Measurements from ENCODE around the gene HMGCLL1.

Gene HMGCLL1

DNA sequence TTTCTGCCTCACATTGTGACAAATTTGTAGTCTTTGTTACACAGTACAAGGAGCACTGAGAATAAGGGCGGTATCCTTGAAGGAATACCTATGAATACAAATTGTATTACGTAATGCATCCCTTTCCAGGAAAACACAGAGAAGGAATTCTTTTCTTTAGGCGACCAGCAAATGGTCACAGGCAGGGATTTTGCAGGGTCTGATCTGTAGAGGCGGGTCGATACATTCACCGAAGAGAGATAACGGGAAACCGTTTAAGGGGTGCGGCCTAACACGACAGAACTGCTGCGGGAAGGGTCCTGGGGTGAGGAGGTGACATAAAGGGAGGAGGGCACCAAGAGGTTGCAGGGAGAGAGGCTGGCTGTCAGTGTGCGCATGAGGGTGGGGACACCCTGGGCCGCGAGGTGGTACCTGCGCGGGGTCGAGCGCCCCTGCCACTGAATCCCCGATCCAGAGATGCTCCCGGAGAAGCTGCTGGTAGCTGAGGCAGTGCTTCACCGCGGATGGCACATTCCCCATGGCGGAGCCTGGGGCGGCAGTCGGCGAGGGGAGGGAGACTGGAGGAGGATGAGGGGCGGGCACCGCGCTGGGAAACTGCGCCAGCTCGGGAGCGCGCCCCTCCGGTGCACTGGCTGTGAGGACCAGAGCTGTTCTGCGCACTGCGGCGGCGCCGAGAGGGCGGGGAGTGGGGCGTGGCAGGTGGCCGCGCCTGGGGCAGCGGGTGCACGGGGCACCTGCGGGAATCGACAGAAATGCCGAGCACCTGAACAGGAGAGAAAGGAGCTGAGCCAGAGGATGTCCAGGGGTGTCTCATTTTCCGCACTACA lies at the start of gene HMGCLL1:
Gene HMGCLL1 (minus strand): TSS at position 656 of the 827 bp plus-strand sequence. CDS start 137 bp downstream, at position 519.
- Histone ChIP-seq H2AFZ (ENCODE audit: low read length, unreplicated experiment) (peak within 1 kb of the TSS; percentile 28), H3K27me3 (ENCODE audit: insufficient read depth, low read length) (no peaks in the 10 kb centered on the region), H3K36me3 (ENCODE audit: insufficient read depth, low read length) (no peaks in the 10 kb centered on the region), H3K79me2 (ENCODE audit: control insufficient read depth, insufficient read depth, low read length, unreplicated experiment) (no peaks in the 10 kb centered on the region), H3K4me1 (ENCODE audit: control insufficient read depth, insufficient read depth, low read length, unreplicated experiment) (no peaks in the 10 kb centered on the region), H3K4me3 (ENCODE audit: low read depth, low read length) (peak within 1 kb of the TSS; percentile 75), H3K27ac (ENCODE audit: low read depth, low read length) (no peak within 1 kb of the TSS)

DNA sequence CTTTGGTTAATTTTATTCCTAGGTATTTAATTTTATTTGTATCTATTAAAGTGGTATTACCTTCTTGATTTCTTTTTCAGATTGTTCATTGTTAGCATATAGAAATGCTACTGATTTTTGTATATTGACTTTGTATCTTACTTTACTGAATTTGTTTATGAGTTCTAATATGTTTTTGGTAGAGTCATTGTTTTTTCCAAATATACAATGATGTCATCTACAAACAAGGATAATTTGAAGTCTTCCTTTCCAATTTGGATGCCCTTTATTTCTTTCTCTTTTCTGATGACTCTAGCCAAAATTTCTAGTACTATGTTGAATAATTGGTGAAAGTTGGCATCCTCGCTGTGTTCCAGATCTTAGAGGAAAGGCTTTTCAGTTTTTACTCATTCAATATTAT lies 43.0 kb upstream of the HMGCLL1 start:
- Histone ChIP-seq H3K27me3 (ENCODE audit: insufficient read depth, low read length) (no peaks in the 10 kb centered on the region), H2AFZ (ENCODE audit: low read length, unreplicated experiment) (no peak overlapping the region), H3K4me3 (ENCODE audit: low read depth, low read length) (no peak overlapping the region), H3K79me2 (ENCODE audit: control insufficient read depth, insufficient read depth, low read length, unreplicated experiment) (no peaks in the 10 kb centered on the region), H3K36me3 (ENCODE audit: insufficient read depth, low read length) (no peaks in the 10 kb centered on the region), H3K4me1 (ENCODE audit: control insufficient read depth, insufficient read depth, low read length, unreplicated experiment) (no peaks in the 10 kb centered on the region), H3K27ac (ENCODE audit: low read depth, low read length) (no peak overlapping the region)

DNA sequence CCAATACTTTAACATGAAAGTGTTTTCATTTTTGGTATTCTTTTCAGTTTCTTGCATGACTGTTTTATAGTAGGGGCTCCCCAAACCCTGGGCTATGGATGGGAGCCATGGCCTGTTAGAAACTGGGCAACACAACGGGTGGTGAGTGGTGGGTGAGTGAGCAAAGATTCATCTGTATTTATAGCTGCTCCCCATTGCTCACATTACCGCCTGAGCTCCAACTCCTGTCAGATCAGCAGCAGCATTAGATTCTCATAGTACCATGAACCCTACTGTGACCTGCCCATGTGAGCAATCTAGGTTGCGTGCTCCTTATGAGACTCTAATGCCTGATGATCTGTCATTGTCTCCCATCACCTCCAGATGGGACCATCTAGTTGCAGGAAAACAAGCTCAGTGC lies 42.3 kb upstream of the HMGCLL1 start:
- Histone ChIP-seq H3K27me3 (ENCODE audit: insufficient read depth, low read length) (no peaks in the 10 kb centered on the region), H3K4me1 (ENCODE audit: control insufficient read depth, insufficient read depth, low read length, unreplicated experiment) (no peaks in the 10 kb centered on the region), H3K4me3 (ENCODE audit: low read depth, low read length) (no peak overlapping the region), H3K79me2 (ENCODE audit: control insufficient read depth, insufficient read depth, low read length, unreplicated experiment) (no peaks in the 10 kb centered on the region), H2AFZ (ENCODE audit: low read length, unreplicated experiment) (no peak overlapping the region), H3K27ac (ENCODE audit: low read depth, low read length) (no peak overlapping the region), H3K36me3 (ENCODE audit: insufficient read depth, low read length) (no peaks in the 10 kb centered on the region)

DNA sequence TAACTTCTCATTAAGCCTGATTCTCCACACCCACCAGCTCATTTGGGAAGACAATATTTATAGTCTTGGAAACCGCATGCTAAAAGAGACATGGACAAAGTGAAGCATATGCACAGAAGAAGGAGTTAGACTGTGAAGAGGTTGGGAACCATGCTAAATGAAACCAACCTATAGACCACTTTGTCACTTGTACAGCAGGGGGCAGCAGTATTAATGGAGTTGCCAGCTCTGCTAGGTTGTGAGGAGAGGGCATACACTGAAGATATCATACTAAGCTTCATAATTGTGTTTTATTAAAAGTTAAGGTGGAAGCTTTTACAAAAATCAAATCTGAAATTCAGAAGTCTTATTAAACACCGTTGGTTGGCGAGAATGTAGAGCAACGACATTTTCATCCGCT lies 38.3 kb upstream of the HMGCLL1 start:
- Histone ChIP-seq H3K27ac (ENCODE audit: low read depth, low read length) (no peak overlapping the region), H3K79me2 (ENCODE audit: control insufficient read depth, insufficient read depth, low read length, unreplicated experiment) (no peaks in the 10 kb centered on the region), H3K4me1 (ENCODE audit: control insufficient read depth, insufficient read depth, low read length, unreplicated experiment) (no peaks in the 10 kb centered on the region), H3K36me3 (ENCODE audit: insufficient read depth, low read length) (no peaks in the 10 kb centered on the region), H3K4me3 (ENCODE audit: low read depth, low read length) (no peak overlapping the region), H3K27me3 (ENCODE audit: insufficient read depth, low read length) (no peaks in the 10 kb centered on the region), H2AFZ (ENCODE audit: low read length, unreplicated experiment) (no peak overlapping the region)

DNA sequence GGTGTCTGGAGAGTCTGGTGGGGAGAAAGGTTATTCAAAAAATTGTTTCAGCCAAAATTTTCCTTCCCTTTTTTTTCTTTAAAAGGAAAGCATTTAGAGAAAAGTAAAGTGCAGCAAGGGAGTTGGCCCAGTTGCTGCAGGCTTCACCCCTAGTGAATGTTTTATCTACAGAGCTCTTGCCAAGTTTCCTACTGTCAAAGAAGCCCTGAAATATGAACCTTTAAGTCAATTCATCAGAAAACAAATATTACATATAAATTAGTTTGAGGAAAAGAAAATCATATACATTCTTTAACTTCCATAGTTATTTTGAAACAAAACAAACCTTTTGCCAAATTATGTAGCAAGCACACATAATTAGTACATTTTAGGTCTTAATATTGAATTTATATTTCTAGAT lies 25.0 kb upstream of the HMGCLL1 start:
- H3K79me2 ChIP-seq (ENCODE audit: control insufficient read depth, insufficient read depth, low read length, unreplicated experiment) = no peaks in the 10 kb centered on the region
- no peak overlapping the region for H2AFZ ChIP-seq (ENCODE audit: low read length, unreplicated experiment)
- no peaks in the 10 kb centered on the region for H3K4me1 ChIP-seq (ENCODE audit: control insufficient read depth, insufficient read depth, low read length, unreplicated experiment)

DNA sequence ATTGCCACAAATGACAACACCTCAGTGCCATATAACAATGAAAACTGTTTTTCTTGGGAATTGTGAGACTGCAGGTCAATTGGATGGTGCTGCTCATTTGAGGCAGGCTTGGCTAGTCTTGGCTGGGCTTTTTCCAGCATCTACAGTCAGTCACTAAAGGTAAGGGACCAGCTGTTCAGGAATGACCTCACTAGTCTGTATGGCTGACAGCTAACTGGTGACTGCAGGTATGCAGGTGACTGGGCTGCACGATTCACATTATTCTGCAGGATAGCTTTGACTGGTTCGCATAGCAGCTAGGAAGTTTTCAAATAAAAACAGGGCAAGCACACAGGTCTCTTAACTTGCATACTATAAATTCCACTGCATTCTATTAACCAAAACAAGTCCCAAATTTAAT lies 22.1 kb upstream of the HMGCLL1 start:
- no peaks in the 10 kb centered on the region for H3K27me3 ChIP-seq (ENCODE audit: insufficient read depth, low read length)
- no peak overlapping the region for H3K27ac ChIP-seq (ENCODE audit: low read depth, low read length)
- H3K4me3 ChIP-seq (ENCODE audit: low read depth, low read length) = no peak overlapping the region
- H3K79me2 ChIP-seq (ENCODE audit: control insufficient read depth, insufficient read depth, low read length, unreplicated experiment) = no peaks in the 10 kb centered on the region
- no peaks in the 10 kb centered on the region for H3K36me3 ChIP-seq (ENCODE audit: insufficient read depth, low read length)
- H2AFZ ChIP-seq (ENCODE audit: low read length, unreplicated experiment) = no peak overlapping the region
- no peaks in the 10 kb centered on the region for H3K4me1 ChIP-seq (ENCODE audit: control insufficient read depth, insufficient read depth, low read length, unreplicated experiment)

More for the DNA sequence above, 25.0 kb upstream of the HMGCLL1 start:
- Histone ChIP-seq H3K27me3 (ENCODE audit: insufficient read depth, low read length) (0 out of 2 replicates have a peak, but pooled peaks cover 2% of the 10 kb centered on the region), H3K27ac (ENCODE audit: low read depth, low read length) (no peak overlapping the region), H3K4me3 (ENCODE audit: low read depth, low read length) (no peak overlapping the region), H3K36me3 (ENCODE audit: insufficient read depth, low read length) (no peaks in the 10 kb centered on the region)

- no peaks in the 10 kb centered on the region for H3K79me2 ChIP-seq (ENCODE audit: control insufficient read depth, insufficient read depth, low read length, unreplicated experiment)
- H3K4me3 ChIP-seq (ENCODE audit: low read depth, low read length) = no peak overlapping the region
- H3K27ac ChIP-seq (ENCODE audit: low read depth, low read length) = no peak overlapping the region
- H3K27me3 ChIP-seq (ENCODE audit: insufficient read depth, low read length) = peaks cover 2% of the 10 kb centered on the region; the same call in 1 of the 2 replicates
- no peak overlapping the region for H2AFZ ChIP-seq (ENCODE audit: low read length, unreplicated experiment)
- no peaks in the 10 kb centered on the region for H3K36me3 ChIP-seq (ENCODE audit: insufficient read depth, low read length)
- no peaks in the 10 kb centered on the region for H3K4me1 ChIP-seq (ENCODE audit: control insufficient read depth, insufficient read depth, low read length, unreplicated experiment)
Measured at GRCh38 chr6:55594442-55594841, 15.4 kb upstream of the HMGCLL1 start.

- Histone ChIP-seq H3K79me2 (ENCODE audit: control insufficient read depth, insufficient read depth, low read length, unreplicated experiment) (no peaks in the 10 kb centered on the region), H3K27ac (ENCODE audit: low read depth, low read length) (no peak overlapping the region), H3K27me3 (ENCODE audit: insufficient read depth, low read length) (no peaks in the 10 kb centered on the region), H2AFZ (ENCODE audit: low read length, unreplicated experiment) (no peak overlapping the region), H3K36me3 (ENCODE audit: insufficient read depth, low read length) (no peaks in the 10 kb centered on the region), H3K4me3 (ENCODE audit: low read depth, low read length) (no peak overlapping the region), H3K4me1 (ENCODE audit: control insufficient read depth, insufficient read depth, low read length, unreplicated experiment) (no peaks in the 10 kb centered on the region)
Measured at GRCh38 chr6:55584654-55585354, 5.8 kb upstream of the HMGCLL1 start.

- H2AFZ ChIP-seq (ENCODE audit: low read length, unreplicated experiment) = no peak overlapping the region
- H3K27ac ChIP-seq (ENCODE audit: low read depth, low read length) = no peak overlapping the region
- H3K36me3 ChIP-seq (ENCODE audit: insufficient read depth, low read length) = no peaks in the 10 kb centered on the region
Measured at GRCh38 chr6:55576811-55577210, 2.2 kb downstream of the HMGCLL1 start.

DNA sequence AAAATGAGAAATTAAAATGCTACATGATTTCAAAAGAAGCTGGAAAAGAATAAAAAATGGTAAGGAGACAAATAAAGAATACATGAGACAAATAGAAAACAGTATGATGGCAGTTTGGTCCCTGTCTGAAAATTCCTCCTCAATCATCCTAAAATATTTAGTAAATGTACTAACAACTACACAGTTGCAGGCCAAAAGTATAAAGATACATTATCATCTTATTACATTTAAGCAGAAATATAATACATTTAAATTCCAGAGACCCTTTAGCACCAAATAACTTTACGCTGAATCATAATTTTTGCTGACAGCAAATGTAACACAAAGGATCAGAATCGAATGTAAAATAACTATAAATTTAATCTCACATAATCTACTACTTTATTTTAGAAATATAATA lies 4.4 kb downstream of the HMGCLL1 start:
- H3K4me1 ChIP-seq (ENCODE audit: control insufficient read depth, insufficient read depth, low read length, unreplicated experiment) = no peaks in the 10 kb centered on the region
- no peak overlapping the region for H3K27ac ChIP-seq (ENCODE audit: low read depth, low read length)
- H2AFZ ChIP-seq (ENCODE audit: low read length, unreplicated experiment) = no peak overlapping the region
- H3K79me2 ChIP-seq (ENCODE audit: control insufficient read depth, insufficient read depth, low read length, unreplicated experiment) = no peaks in the 10 kb centered on the region
- no peaks in the 10 kb centered on the region for H3K36me3 ChIP-seq (ENCODE audit: insufficient read depth, low read length)
- no peaks in the 10 kb centered on the region for H3K27me3 ChIP-seq (ENCODE audit: insufficient read depth, low read length)
- H3K4me3 ChIP-seq (ENCODE audit: low read depth, low read length) = no peak overlapping the region

More at GRCh38 chr6:55576811-55577210, 2.2 kb downstream of the HMGCLL1 start:
- H3K4me1 ChIP-seq (ENCODE audit: control insufficient read depth, insufficient read depth, low read length, unreplicated experiment) = no peaks in the 10 kb centered on the region
- H3K27me3 ChIP-seq (ENCODE audit: insufficient read depth, low read length) = no peaks in the 10 kb centered on the region
- no peaks in the 10 kb centered on the region for H3K79me2 ChIP-seq (ENCODE audit: control insufficient read depth, insufficient read depth, low read length, unreplicated experiment)
- H3K4me3 ChIP-seq (ENCODE audit: low read depth, low read length) = no peak overlapping the region

GRCh38 chr6:55569638-55570037 lies 9.4 kb downstream of the HMGCLL1 start:
- H2AFZ ChIP-seq (ENCODE audit: low read length, unreplicated experiment) = no peak overlapping the region

More at GRCh38 chr6:55569638-55570037, 9.4 kb downstream of the HMGCLL1 start:
- Histone ChIP-seq H3K4me1 (ENCODE audit: control insufficient read depth, insufficient read depth, low read length, unreplicated experiment) (no peaks in the 10 kb centered on the region), H3K27me3 (ENCODE audit: insufficient read depth, low read length) (peaks cover 15% of the 10 kb centered on the region), H3K36me3 (ENCODE audit: insufficient read depth, low read length) (no peaks in the 10 kb centered on the region), H3K4me3 (ENCODE audit: low read depth, low read length) (no peak overlapping the region), H3K27ac (ENCODE audit: low read depth, low read length) (no peak overlapping the region), H3K79me2 (ENCODE audit: control insufficient read depth, insufficient read depth, low read length, unreplicated experiment) (no peaks in the 10 kb centered on the region)
